ENCODE data around the gene SH3BP5.

- TF ChIP-seq CTCF (IDR thresholded peaks at IDR 0.05) (no peak), POLR2A (IDR thresholded peaks at IDR 0.05) (no peak)
Observed at GRCh38 chr3:15281817-15282216, 50.6 kb downstream of the SH3BP5 start.

Measured in Peyer's patch (tissue), 4 donors.